GM12878 (cell line): ENCODE measurements around the gene OTUB1. TPM values are rescaled to one million over a fixed set of nuclear protein-coding genes. Genes with fewer than 3 reads are reported as not detected.

ENCODE experiments used
- ATAC-seq: fragments of 200-7000 bp; cut with Tn5 transposase; 3 replicates; pipeline ENCODE4 v1.9.1; 2020; ENCODE audit warnings: mild to moderate bottlenecking, moderate library complexity
- BruUV-seq: library from RNA; stranded (reverse); fragments of 400-500 nt; replicated peaks from 2 replicates; lab custom pipeline; 2021; lab: Mats Ljungman, UMichigan
- CTCF ChIA-PET: fragments of 300-600 bp; sonication (Branson Sonifier 250); formaldehyde crosslinking; extraction: SDS; loops from one replicate; lab custom pipeline; 2021; ENCODE audit warnings: inconsistent platforms; lab: Yijun Ruan, JAX
- POLR2A ChIA-PET: fragments of 350-600 bp; formaldehyde crosslinking; extraction: SDS; loops from one replicate; lab custom pipeline; 2021; ENCODE audit warnings: inconsistent platforms; lab: Charles Lee
- RAD21 ChIA-PET: fragments of 300-600 bp; sonication (Branson Sonifier 250); formaldehyde crosslinking; loops from one replicate; lab custom pipeline; 2023; ENCODE audit warnings: antibody characterized with exemption; ENCODE audit not compliant: unreplicated experiment; lab: Charles Lee
- SMC1A ChIA-PET: fragments of 300-600 bp; sonication (Branson Sonifier 250); formaldehyde crosslinking; loops from one replicate; lab custom pipeline; 2023; ENCODE audit not compliant: unreplicated experiment, uncharacterized antibody; lab: Charles Lee
- DNase-seq: peaks from one replicate; pipeline ENCODE4 v3.0.0-alpha.2; 2011; ENCODE audit warnings: low read depth, low spot score
- FAIRE-seq: peaks from 3 replicates; lab custom pipeline; 2011; peaks lifted over from hg19 to GRCh38; lab: Jason Lieb, UNC
- H2AFZ ChIP-seq: 2 replicates; pipeline ENCODE4 v1.6.0; 2011; ENCODE audit warnings: low read depth, low read length, control low read depth; ENCODE audit not compliant: control insufficient read depth
- H3K27ac ChIP-seq: 2 replicates; pipeline ENCODE4 v1.5.1; 2011; ENCODE audit warnings: control low read depth; ENCODE audit not compliant: control insufficient read depth, insufficient read depth
- H3K27me3 ChIP-seq, 2 experiments: replicated peaks in 1 of 2; 2 replicates each; pipeline versions ENCODE4 v1.6.0 to v1.6.1; 2011; ENCODE audit warnings: low read length in 1 of 2; ENCODE audit not compliant: control insufficient read depth in 2 of 2, insufficient read depth in 2 of 2
- H3K36me3 ChIP-seq, 2 experiments: 2 replicates each; pipeline ENCODE4 v1.5.1; 2011; ENCODE audit warnings: low read length in 1 of 2; ENCODE audit not compliant: control insufficient read depth in 2 of 2, insufficient read depth in 2 of 2
- H3K4me1 ChIP-seq: 2 replicates; pipeline ENCODE4 v1.6.1; 2011; ENCODE audit warnings: mild to moderate bottlenecking, low read length, moderate library complexity, mixed read lengths; ENCODE audit not compliant: control insufficient read depth, insufficient read depth
- H3K4me2 ChIP-seq: 2 replicates; pipeline ENCODE4 v1.6.0; 2011; ENCODE audit warnings: control low read depth; ENCODE audit not compliant: control insufficient read depth, insufficient read depth
- H3K4me3 ChIP-seq: fragments of 200-600 bp; sonication (generic); 2 replicates; pipeline ENCODE4 v1.5.1; 2016
- H3K79me2 ChIP-seq: 2 replicates; pipeline ENCODE4 v1.6.0; 2011; ENCODE audit warnings: low read length; ENCODE audit not compliant: control insufficient read depth, insufficient read depth
- H3K9ac ChIP-seq: 2 replicates; pipeline ENCODE4 v1.8.0; 2011; ENCODE audit warnings: low read length, control low read depth, mixed read lengths; ENCODE audit not compliant: control insufficient read depth, insufficient read depth
- H3K9me3 ChIP-seq: replicated peaks from 3 replicates; pipeline ENCODE4 v1.5.1; 2011; ENCODE audit warnings: mild to moderate bottlenecking, low read length; ENCODE audit not compliant: control insufficient read depth, insufficient read depth
- H4K20me1 ChIP-seq: 2 replicates; pipeline ENCODE4 v1.6.0; 2011; ENCODE audit not compliant: control insufficient read depth, insufficient read depth
- CHD4 ChIP-seq: fragments of 200-600 bp; sonication (generic); IDR thresholded peaks from 2 replicates; pipeline ENCODE4 v1.6.1; 2016; ENCODE audit warnings: mild to moderate bottlenecking
- CREM ChIP-seq: IDR thresholded peaks from 2 replicates; pipeline ENCODE4 v1.6.1; 2014; ENCODE audit warnings: antibody characterized with exemption, low read depth
- EZH2 ChIP-seq: IDR thresholded peaks from 2 replicates; pipeline ENCODE4 v1.6.1; 2012; ENCODE audit warnings: low read depth, mild to moderate bottlenecking, control low read depth, inconsistent platforms, low read length, borderline replicate concordance; ENCODE audit not compliant: control insufficient read depth
- IRF4 ChIP-seq: IDR thresholded peaks from 2 replicates; pipeline ENCODE4 v1.6.1; 2011; ENCODE audit warnings: low read depth, low read length
- MAX ChIP-seq: IDR thresholded peaks from 2 replicates; pipeline ENCODE4 v1.6.1; 2012; ENCODE audit warnings: low read depth, low read length, improper control_type of control experiment
- MLLT1 ChIP-seq: fragments of 450-650 bp; IDR thresholded peaks from 2 replicates; pipeline ENCODE4 v1.6.1; 2016; ENCODE audit warnings: mild to moderate bottlenecking
- NR2C2 ChIP-seq: IDR thresholded peaks from 2 replicates; pipeline ENCODE4 v1.6.1; 2011; ENCODE audit warnings: borderline replicate concordance, low read depth; ENCODE audit not compliant: control insufficient read depth, insufficient read length
- POLR2A ChIP-seq: IDR thresholded peaks from 2 replicates; pipeline ENCODE4 v1.6.1; 2011; ENCODE audit warnings: low read depth, mild to moderate bottlenecking, low read length
- RELB ChIP-seq: fragments of 450-650 bp; IDR thresholded peaks from 2 replicates; pipeline ENCODE4 v1.6.1; 2017; ENCODE audit warnings: low read depth, mild to moderate bottlenecking, moderate library complexity
- SIN3A ChIP-seq: IDR thresholded peaks from 2 replicates; pipeline ENCODE4 v1.6.1; 2012; ENCODE audit warnings: low read depth, low read length, improper control_type of control experiment
- SIX5 ChIP-seq: IDR thresholded peaks from 2 replicates; pipeline ENCODE4 v1.6.1; 2011; ENCODE audit warnings: mild to moderate bottlenecking, low read depth, low read length, moderate library complexity; ENCODE audit not compliant: severe bottlenecking
- TARDBP ChIP-seq: IDR thresholded peaks from 2 replicates; pipeline ENCODE4 v1.6.1; 2016; ENCODE audit warnings: borderline replicate concordance
- ZNF384 ChIP-seq: IDR thresholded peaks from 2 replicates; pipeline ENCODE4 v1.6.1; 2012; ENCODE audit warnings: low read depth, mild to moderate bottlenecking, low read length, improper control_type of control experiment, borderline replicate concordance
- ZNF622 ChIP-seq: fragments of 450-650 bp; IDR thresholded peaks from 2 replicates; pipeline ENCODE4 v1.6.1; 2017; ENCODE audit warnings: mild to moderate bottlenecking, inconsistent platforms
- WGBS: methylation state at CpG from one replicate; pipeline ENCODE4 v1.1.6; 2016; ENCODE audit warnings: low lambda C conversion rate; ENCODE audit not compliant: insufficient replicate concordance, insufficient coverage; ENCODE audit errors: missing lambda C conversion rate; 5-methylcytosine and 5-hydroxymethylcytosine counted together
- in situ Hi-C: fragments of 300-500 bp; cut with MboI; formaldehyde crosslinking; loops from 9 replicates; pipeline ENCODE4 v1.14.3; 2018; ENCODE audit warnings: mixed read lengths
- intact Hi-C: fragments of 100-400 bp; cut with micrococcal nuclease; formaldehyde crosslinking; loops from one replicate; pipeline ENCODE4 v1.14.2; 2022; ENCODE audit not compliant: unreplicated experiment
- polyA plus RNA-seq, 11 experiments: library from polyadenylated mRNA; depleted of rRNA in 4 of 11; unstranded in 6 of 11; stranded (reverse) in 5 of 11; fragments of >200 nt; fragmentation: Nextera tagmentation in 4 of 11; fragmentation: Illumina TruSeq in 1 of 11; extraction: Ambion mirVana in 4 of 11; extraction: Trizol in 1 of 11; gene quantifications; 1 replicate in 1 of 11; 2 replicates in 10 of 11; pipeline versions ENCODE4 v1.2.1 to v1.2.3, GENCODE V29; 2011 to 2016; ENCODE audit warnings: inconsistent platforms in 2 of 11, missing spikeins in 2 of 11, low read depth in 1 of 11
- total RNA-seq, 4 experiments: library from RNA; depleted of rRNA in 3 of 4; stranded (reverse); fragments of >200 nt in 3 of 4; fragmentation: Illumina TruSeq in 1 of 4; extraction: Trizol in 1 of 4; gene quantifications; 2 replicates each; pipeline versions ENCODE4 v1.2.1 to v1.2.3, GENCODE V29; 2013 to 2021

OTUB1 gene
- total and polyA plus RNA-seq, 10 of the 15 experiments (the other 5 are each of a cell fraction or from before 2014, with no cell fraction given), result 49.6 to 225 (median 131) TPM

GRCh38 chr11:64013141-64013896 is 27.1 kb downstream of the OTUB1 start:
- Histone ChIP-seq H3K79me2 (no peaks in the 10 kb centered on the region), H3K4me2 (no peak overlapping the region), H3K4me3 (no peak overlapping the region), H3K27ac (no peak overlapping the region), H2AFZ (no peak overlapping the region), H3K27me3 (no peaks in the 10 kb centered on the region), H3K36me3 (no peaks in the 10 kb centered on the region), H4K20me1 (no peaks in the 10 kb centered on the region), H3K9ac (no peak overlapping the region), H3K4me1 (no peaks in the 10 kb centered on the region), H3K9me3 (peaks cover 3% of the 10 kb centered on the region; the same call in 2 of the 3 replicates)
- in situ Hi-C loops (no loop called here), intact Hi-C loops (no loop called here)
- ChIA-PET POLR2A (no interaction called here), RAD21 (no interaction called here), CTCF (no interaction called here), SMC1A (no interaction called here)
- TF ChIP-seq IRF4 (no peak), RELB (no peak), POLR2A (no peak), CREM (no peak), CHD4 (no peak), NR2C2 (no peak), ZNF384 (no peak), MLLT1 (no peak), MAX (no peak), EZH2 (no peak), SIX5 (no peak), SIN3A (no peak), TARDBP (no peak), ZNF622 (no peak)
- WGBS, result 59% methylated on average over 16 of the region's 16 CpGs
- FAIRE-seq (no peak), ATAC-seq (no peak), DNase-seq (no peak)
- no TSS peak for BruUV-seq
